IMR-90 (cell line): Measurements from ENCODE around the gene RASGRP1. TPM values are rescaled to one million over a fixed set of nuclear protein-coding genes. Genes with fewer than 3 reads are reported as not detected.

ENCODE experiments used
- ATAC-seq: fragments of 200-7000 bp; cut with Tn5 transposase; 2 replicates; pipeline ENCODE4 v1.9.1; 2020; ENCODE audit warnings: low read depth, mild to moderate bottlenecking, moderate library complexity
- BruUV-seq: library from RNA; stranded (reverse); fragments of 400-500 nt; replicated peaks from 2 replicates; lab custom pipeline; 2021; lab: Mats Ljungman, UMichigan
- CTCF ChIA-PET: fragments of 300-600 bp; formaldehyde crosslinking; extraction: SDS; loops from one replicate; lab custom pipeline; 2021; ENCODE audit warnings: antibody characterized with exemption; lab: Yijun Ruan, JAX
- POLR2A ChIA-PET: fragments of 300-600 bp; sonication (Branson Sonifier 250); formaldehyde crosslinking; loops from one replicate; lab custom pipeline; 2022; ENCODE audit warnings: antibody characterized with exemption; ENCODE audit not compliant: unreplicated experiment; lab: Charles Lee
- DNase-seq: peaks from one replicate; pipeline ENCODE4 v3.0.0; 2013
- H2AFZ ChIP-seq: replicated peaks from 2 replicates; pipeline ENCODE3; 2013; ENCODE audit warnings: low read length, mild to moderate bottlenecking; ENCODE audit not compliant: poor library complexity
- H2AK5ac ChIP-seq: 2 replicates; pipeline ENCODE4 v1.6.1; 2013; ENCODE audit warnings: low read depth, low read length, inconsistent platforms
- H2AK9ac ChIP-seq: replicated peaks from 2 replicates; pipeline ENCODE3; 2013; ENCODE audit warnings: mild to moderate bottlenecking, low read depth, low read length, moderate library complexity; ENCODE audit not compliant: poor library complexity
- H2BK120ac ChIP-seq: 2 replicates; pipeline ENCODE4 v1.6.1; 2013; ENCODE audit warnings: low read depth, low read length, inconsistent platforms
- H2BK15ac ChIP-seq: 3 replicates; pipeline ENCODE4 v1.6.1; 2013; ENCODE audit warnings: low read depth, low read length, inconsistent platforms
- H2BK20ac ChIP-seq: 2 replicates; pipeline ENCODE4 v1.6.1; 2013; ENCODE audit warnings: low read depth, mild to moderate bottlenecking, inconsistent platforms, low read length, moderate library complexity
- H2BK5ac ChIP-seq: 2 replicates; pipeline ENCODE4 v1.6.1; 2013; ENCODE audit warnings: mild to moderate bottlenecking, low read depth, low read length, inconsistent platforms; ENCODE audit not compliant: poor library complexity, severe bottlenecking
- H3K14ac ChIP-seq: replicated peaks from 2 replicates; pipeline ENCODE4 v1.6.1; 2013; ENCODE audit warnings: low read depth, low read length, inconsistent platforms
- H3K18ac ChIP-seq: 2 replicates; pipeline ENCODE4 v1.6.1; 2013; ENCODE audit warnings: low read depth, low read length, control low read depth
- H3K23ac ChIP-seq: 2 replicates; pipeline ENCODE4 v1.6.1; 2013; ENCODE audit warnings: low read depth, low read length, inconsistent platforms
- H3K27ac ChIP-seq: 2 replicates; pipeline ENCODE4 v1.5.1; 2013; ENCODE audit warnings: mild to moderate bottlenecking, control low read depth, low read length; ENCODE audit not compliant: insufficient read depth
- H3K27me3 ChIP-seq: 2 replicates; pipeline ENCODE4 v1.6.1; 2013; ENCODE audit warnings: low read length; ENCODE audit not compliant: control insufficient read depth, insufficient read depth
- H3K36me3 ChIP-seq: 2 replicates; pipeline ENCODE4 v1.6.1; 2013; ENCODE audit warnings: low read length, mixed read lengths; ENCODE audit not compliant: control insufficient read depth, insufficient read depth
- H3K4ac ChIP-seq: 2 replicates; pipeline ENCODE4 v1.6.1; 2013; ENCODE audit warnings: low read depth, low read length, inconsistent platforms
- H3K4me1 ChIP-seq: 2 replicates; pipeline ENCODE4 v1.6.1; 2013; ENCODE audit warnings: low read length, mixed read lengths; ENCODE audit not compliant: control insufficient read depth, insufficient read depth
- H3K4me2 ChIP-seq: 2 replicates; pipeline ENCODE4 v1.6.1; 2013; ENCODE audit warnings: low read depth, mild to moderate bottlenecking, control low read depth, low read length, moderate library complexity
- H3K4me3 ChIP-seq: 2 replicates; pipeline ENCODE4 v1.5.1; 2013; ENCODE audit warnings: low read depth, mild to moderate bottlenecking, control low read depth, low read length, moderate library complexity; ENCODE audit not compliant: insufficient read depth
- H3K56ac ChIP-seq: 2 replicates; pipeline ENCODE4 v1.6.1; 2013; ENCODE audit warnings: low read length, inconsistent platforms; ENCODE audit not compliant: insufficient read depth; ENCODE audit errors: extremely low read depth
- H3K79me1 ChIP-seq, 2 experiments: 2 replicates each; pipeline ENCODE4 v1.6.1; 2013; ENCODE audit warnings: low read length in 2 of 2, inconsistent platforms in 1 of 2, low read depth in 1 of 2
- H3K9ac ChIP-seq: 2 replicates; pipeline ENCODE4 v1.6.1; 2013; ENCODE audit warnings: low read depth, low read length, control low read depth
- H3K9me1 ChIP-seq: 2 replicates; pipeline ENCODE4 v1.6.1; 2013; ENCODE audit warnings: low read length, inconsistent platforms; ENCODE audit not compliant: insufficient read depth
- H3K9me3 ChIP-seq: 2 replicates; pipeline ENCODE4 v1.6.1; 2013; ENCODE audit warnings: low read length; ENCODE audit not compliant: control insufficient read depth, insufficient read depth
- H4K20me1 ChIP-seq: 2 replicates; pipeline ENCODE4 v1.6.1; 2013; ENCODE audit warnings: low read length, inconsistent platforms; ENCODE audit not compliant: insufficient read depth
- H4K5ac ChIP-seq: 2 replicates; pipeline ENCODE4 v1.6.1; 2013; ENCODE audit warnings: mild to moderate bottlenecking, low read depth, low read length, control low read depth
- H4K8ac ChIP-seq, 2 experiments: 2 replicates each; pipeline ENCODE4 v1.6.1; 2013; ENCODE audit warnings: low read depth in 2 of 2, low read length in 2 of 2, control low read depth in 1 of 2, inconsistent platforms in 1 of 2
- H4K91ac ChIP-seq: 2 replicates; pipeline ENCODE4 v1.6.1; 2013; ENCODE audit warnings: low read depth, low read length, inconsistent platforms; ENCODE audit not compliant: insufficient read depth
- BHLHE40 ChIP-seq: fragments of 150-350 bp; IDR thresholded peaks from 2 replicates; pipeline ENCODE4 v1.6.1; 2016; ENCODE audit warnings: mild to moderate bottlenecking, low read depth, low read length
- CEBPB ChIP-seq: IDR thresholded peaks from 2 replicates; pipeline ENCODE4 v1.6.1; 2012; ENCODE audit warnings: low read depth, low read length, improper control_type of control experiment
- CTCF ChIP-seq: conservative IDR thresholded peaks from 2 replicates; pipeline ENCODE4 v1.5.1; 2012; ENCODE audit warnings: mild to moderate bottlenecking, low read depth, low read length, improper control_type of control experiment
- ELK1 ChIP-seq: fragments of 150-350 bp; IDR thresholded peaks from 2 replicates; pipeline ENCODE4 v1.6.1; 2016; ENCODE audit warnings: low read depth, mild to moderate bottlenecking, low read length, moderate library complexity, borderline replicate concordance
- MAFK ChIP-seq: IDR thresholded peaks from 2 replicates; pipeline ENCODE4 v1.6.1; 2012; ENCODE audit warnings: low read depth, low read length, improper control_type of control experiment
- MAZ ChIP-seq: IDR thresholded peaks from 2 replicates; pipeline ENCODE4 v1.6.1; 2012; ENCODE audit warnings: low read depth, mild to moderate bottlenecking, low read length, improper control_type of control experiment, moderate library complexity, borderline replicate concordance
- MXI1 ChIP-seq: IDR thresholded peaks from 2 replicates; pipeline ENCODE4 v1.6.1; 2012; ENCODE audit warnings: low read depth, mild to moderate bottlenecking, low read length, moderate library complexity, borderline replicate concordance
- NFE2L2 ChIP-seq: fragments of 150-350 bp; IDR thresholded peaks from 2 replicates; pipeline ENCODE4 v1.6.1; 2016; ENCODE audit warnings: low read depth, mild to moderate bottlenecking, low read length
- POLR2A ChIP-seq: IDR thresholded peaks from 2 replicates; pipeline ENCODE4 v1.6.1; 2012; ENCODE audit warnings: mild to moderate bottlenecking, low read depth, low read length
- RCOR1 ChIP-seq: IDR thresholded peaks from 2 replicates; pipeline ENCODE4 v1.6.1; 2012; ENCODE audit warnings: mild to moderate bottlenecking, low read length, improper control_type of control experiment; ENCODE audit not compliant: insufficient replicate concordance
- RFX5 ChIP-seq: IDR thresholded peaks from 2 replicates; pipeline ENCODE4 v1.8.0; 2012; ENCODE audit warnings: low read depth, mild to moderate bottlenecking, low read length, moderate library complexity
- SMC3 ChIP-seq: fragments of 150-350 bp; IDR thresholded peaks from 2 replicates; pipeline ENCODE4 v1.6.1; 2016; ENCODE audit warnings: low read depth, mild to moderate bottlenecking, antibody characterized with exemption, low read length, moderate library complexity
- WGBS, 2 experiments: methylation state at CpG; one replicate each; pipeline versions ENCODE4 v1.1.5 to v1.1.7; 2013; ENCODE audit warnings: missing lambda C conversion rate in 2 of 2; ENCODE audit not compliant: insufficient read length in 1 of 2; ENCODE audit errors: extremely low coverage in 2 of 2; 5-methylcytosine and 5-hydroxymethylcytosine counted together
- dilution Hi-C: fragments of 300-500 bp; cut with HindIII; formaldehyde crosslinking; loops from one replicate; pipeline ENCODE4 v1.14.3; 2018; ENCODE audit warnings: low sequenced_read_pairs; ENCODE audit not compliant: unreplicated experiment
- in situ Hi-C: fragments of 300-500 bp; cut with MboI; formaldehyde crosslinking; loops from 3 replicates; pipeline ENCODE4 v1.14.3; 2019; ENCODE audit warnings: low sequenced_read_pairs, inconsistent platforms, mixed read lengths
- intact Hi-C: fragments of 100-400 bp; cut with micrococcal nuclease; formaldehyde crosslinking; loops from 2 replicates; pipeline ENCODE4 v1.10.0; 2022
- polyA plus RNA-seq, 3 experiments: library from polyadenylated mRNA; depleted of rRNA; stranded (reverse); fragments of >200 nt; gene quantifications; 2 replicates each; pipeline ENCODE4 v1.2.3, GENCODE V29; 2012; ENCODE audit warnings: low replicate concordance in 1 of 3
- total RNA-seq: library from RNA; depleted of rRNA; stranded (reverse); fragments of >200 nt; gene quantifications from 2 replicates; pipeline ENCODE4 v1.2.3, GENCODE V29; 2012

The RASGRP1 gene
- total and polyA plus RNA-seq, 2 of the 4 experiments (the other 2 are of a cell fraction) = 1.4 to 3.2 TPM

- no peak overlapping the region for H3K27ac ChIP-seq
- H2AFZ ChIP-seq = no peak overlapping the region
- H4K91ac ChIP-seq = no peak overlapping the region
- H4K5ac ChIP-seq = no peak overlapping the region
- TF ChIP-seq SMC3 (no peak), ELK1 (no peak), MXI1 (no peak), POLR2A (no peak), MAFK (no peak), BHLHE40 (no peak), NFE2L2 (no peak), RFX5 (no peak), MAZ (no peak), RCOR1 (no peak), CEBPB (no peak), CTCF (no peak)
- H3K27me3 ChIP-seq = 0 out of 2 replicates have a peak, but pooled peaks cover 3% of the 10 kb centered on the region
- peaks cover 4% of the 10 kb centered on the region; the same call in 1 of the 2 replicates for H3K36me3 ChIP-seq
- ChIA-PET POLR2A (interaction anchor here (0.5 kb wide), 1 partner anchor 71 kb away, joined by 3 read pairs; no protein-coding TSS in a partner anchor), CTCF (interaction anchor here (0.7 to 2.5 kb wide), 5 partner anchors 13 to 253 kb away, joined by 3 to 8 read pairs (median 4); no protein-coding TSS in a partner anchor)
- H3K18ac ChIP-seq = no peak overlapping the region
- H3K4me1 ChIP-seq = peaks cover 3% of the 10 kb centered on the region; the same call in 1 of the 2 replicates
- H3K79me1 ChIP-seq = peaks cover 37 to 50% of the 10 kb centered on the region in 2 experiments
- 0% methylated on average over 1 of the region's 4 CpGs; no CpG with 5 or more reads in 1 of the 2 experiments for WGBS, 2 experiments
- peak overlapping the region; percentile 28 for H2BK5ac ChIP-seq
- no peak overlapping the region for H2BK15ac ChIP-seq
- H2BK120ac ChIP-seq = no peak overlapping the region
- no peaks in the 10 kb centered on the region; the same call in 1 of the 2 replicates for H4K20me1 ChIP-seq
- no peak overlapping the region for H2AK9ac ChIP-seq
- peak overlapping the region; percentile 99; the same call in 1 of the 2 replicates for H3K9ac ChIP-seq
- H3K56ac ChIP-seq = no peak overlapping the region
- DNase-seq = peak; percentile 48
- H3K4me2 ChIP-seq = peak overlapping the region; percentile 95
- in situ Hi-C loops (no loop called here), intact Hi-C loops (no loop called here), dilution Hi-C loops (no loop called here)
- H2AK5ac ChIP-seq = no peak overlapping the region
- H3K14ac ChIP-seq = peak overlapping the region; percentile 30; the same call in 1 of the 2 replicates
- peak overlapping the region; percentile 61; the same call in 1 of the 2 replicates for H3K23ac ChIP-seq
- H3K4me3 ChIP-seq = peak overlapping the region; percentile 87
- ATAC-seq = peak; percentile 40; the same call in 1 of the 2 replicates
- no peak overlapping the region for H2BK20ac ChIP-seq
- BruUV-seq = no TSS peak
- H3K9me1 ChIP-seq = peaks cover 16% of the 10 kb centered on the region
- H3K9me3 ChIP-seq = no peaks in the 10 kb centered on the region
- H3K4ac ChIP-seq = no peak overlapping the region
- peak overlapping the region in 1 of 2 experiments; percentile 99; a peak in 1 of 4 replicates for H4K8ac ChIP-seq
Measured at GRCh38 chr15:38455092-38455491, 109.5 kb downstream of the RASGRP1 start.
